GM12878 (cell line): ENCODE measurements around the gene CC2D1B. TPM values are rescaled to one million over a fixed set of nuclear protein-coding genes. Genes with fewer than 3 reads are reported as not detected.

Experiments
- ATAC-seq: fragments of 200-7000 bp; cut with Tn5 transposase; 3 replicates; pipeline ENCODE4 v1.9.1; 2020; ENCODE audit warnings: mild to moderate bottlenecking, moderate library complexity
- BruUV-seq: library from RNA; stranded (reverse); fragments of 400-500 nt; replicated peaks from 2 replicates; lab custom pipeline; 2021; lab: Mats Ljungman, UMichigan
- CTCF ChIA-PET: fragments of 300-600 bp; sonication (Branson Sonifier 250); formaldehyde crosslinking; extraction: SDS; loops from one replicate; lab custom pipeline; 2021; ENCODE audit warnings: inconsistent platforms; lab: Yijun Ruan, JAX
- POLR2A ChIA-PET: fragments of 350-600 bp; formaldehyde crosslinking; extraction: SDS; loops from one replicate; lab custom pipeline; 2021; ENCODE audit warnings: inconsistent platforms; lab: Charles Lee
- RAD21 ChIA-PET: fragments of 300-600 bp; sonication (Branson Sonifier 250); formaldehyde crosslinking; loops from one replicate; lab custom pipeline; 2023; ENCODE audit warnings: antibody characterized with exemption; ENCODE audit not compliant: unreplicated experiment; lab: Charles Lee
- SMC1A ChIA-PET: fragments of 300-600 bp; sonication (Branson Sonifier 250); formaldehyde crosslinking; loops from one replicate; lab custom pipeline; 2023; ENCODE audit not compliant: unreplicated experiment, uncharacterized antibody; lab: Charles Lee
- DNase-seq: peaks from one replicate; pipeline ENCODE4 v3.0.0-alpha.2; 2011; ENCODE audit warnings: low read depth, low spot score
- FAIRE-seq: peaks from 3 replicates; lab custom pipeline; 2011; peaks lifted over from hg19 to GRCh38; lab: Jason Lieb, UNC
- H2AFZ ChIP-seq: 2 replicates; pipeline ENCODE4 v1.6.0; 2011; ENCODE audit warnings: low read depth, low read length, control low read depth; ENCODE audit not compliant: control insufficient read depth
- H3K27ac ChIP-seq: 2 replicates; pipeline ENCODE4 v1.5.1; 2011; ENCODE audit warnings: control low read depth; ENCODE audit not compliant: control insufficient read depth, insufficient read depth
- H3K27me3 ChIP-seq, 2 experiments: replicated peaks in 1 of 2; 2 replicates each; pipeline versions ENCODE4 v1.6.0 to v1.6.1; 2011; ENCODE audit warnings: low read length in 1 of 2; ENCODE audit not compliant: control insufficient read depth in 2 of 2, insufficient read depth in 2 of 2
- H3K36me3 ChIP-seq, 2 experiments: 2 replicates each; pipeline ENCODE4 v1.5.1; 2011; ENCODE audit warnings: low read length in 1 of 2; ENCODE audit not compliant: control insufficient read depth in 2 of 2, insufficient read depth in 2 of 2
- H3K4me1 ChIP-seq: 2 replicates; pipeline ENCODE4 v1.6.1; 2011; ENCODE audit warnings: mild to moderate bottlenecking, low read length, moderate library complexity, mixed read lengths; ENCODE audit not compliant: control insufficient read depth, insufficient read depth
- H3K4me2 ChIP-seq: 2 replicates; pipeline ENCODE4 v1.6.0; 2011; ENCODE audit warnings: control low read depth; ENCODE audit not compliant: control insufficient read depth, insufficient read depth
- H3K4me3 ChIP-seq: fragments of 200-600 bp; sonication (generic); 2 replicates; pipeline ENCODE4 v1.5.1; 2016
- H3K79me2 ChIP-seq: 2 replicates; pipeline ENCODE4 v1.6.0; 2011; ENCODE audit warnings: low read length; ENCODE audit not compliant: control insufficient read depth, insufficient read depth
- H3K9ac ChIP-seq: 2 replicates; pipeline ENCODE4 v1.8.0; 2011; ENCODE audit warnings: low read length, control low read depth, mixed read lengths; ENCODE audit not compliant: control insufficient read depth, insufficient read depth
- H3K9me3 ChIP-seq: replicated peaks from 3 replicates; pipeline ENCODE4 v1.5.1; 2011; ENCODE audit warnings: mild to moderate bottlenecking, low read length; ENCODE audit not compliant: control insufficient read depth, insufficient read depth
- H4K20me1 ChIP-seq: 2 replicates; pipeline ENCODE4 v1.6.0; 2011; ENCODE audit not compliant: control insufficient read depth, insufficient read depth
- CEBPB ChIP-seq, 2 experiments: fragments of 150-350 bp in 1 of 2; IDR thresholded peaks; 2 replicates each; pipeline ENCODE4 v1.6.1; 2012 to 2014; ENCODE audit warnings: low read depth in 2 of 2, low read length in 2 of 2, borderline replicate concordance in 1 of 2, inconsistent platforms in 1 of 2
- CHD1 ChIP-seq: IDR thresholded peaks from 2 replicates; pipeline ENCODE4 v1.6.1; 2012; ENCODE audit warnings: low read depth, low read length, improper control_type of control experiment
- E2F4 ChIP-seq: IDR thresholded peaks from 2 replicates; pipeline ENCODE4 v1.6.1; 2012; ENCODE audit warnings: low read depth, low read length, improper control_type of control experiment
- FOXM1 ChIP-seq: IDR thresholded peaks from 2 replicates; pipeline ENCODE4 v1.6.1; 2012; ENCODE audit warnings: low read depth, mild to moderate bottlenecking, inconsistent platforms, low read length, moderate library complexity
- GATAD2B ChIP-seq: fragments of 450-650 bp; conservative IDR thresholded peaks from 2 replicates; pipeline ENCODE4 v1.6.1; 2017; ENCODE audit warnings: low read depth, mild to moderate bottlenecking, moderate library complexity
- KAT2A ChIP-seq: conservative IDR thresholded peaks from 2 replicates; pipeline ENCODE4 v1.6.1; 2011; ENCODE audit warnings: low read depth, low read length; ENCODE audit not compliant: control insufficient read depth
- MEF2B ChIP-seq: fragments of 450-650 bp; IDR thresholded peaks from 2 replicates; pipeline ENCODE4 v1.6.1; 2018; ENCODE audit warnings: mild to moderate bottlenecking, moderate library complexity; ENCODE audit not compliant: partially characterized antibody, poor library complexity, severe bottlenecking
- MTA3 ChIP-seq: IDR thresholded peaks from 2 replicates; pipeline ENCODE4 v1.6.1; 2012; ENCODE audit warnings: low read length, inconsistent platforms, borderline replicate concordance
- POLR2A ChIP-seq: IDR thresholded peaks from 2 replicates; pipeline ENCODE4 v1.6.1; 2011; ENCODE audit warnings: low read depth, mild to moderate bottlenecking, low read length
- REST ChIP-seq: IDR thresholded peaks from 2 replicates; pipeline ENCODE4 v1.6.1; 2012; ENCODE audit warnings: mild to moderate bottlenecking, low read depth, low read length
- SMARCA5 ChIP-seq: fragments of 450-650 bp; IDR thresholded peaks from 2 replicates; pipeline ENCODE4 v1.6.1; 2017; ENCODE audit warnings: mild to moderate bottlenecking
- SP1 ChIP-seq: IDR thresholded peaks from one replicate; pipeline ENCODE4 v1.6.1; 2011; ENCODE audit warnings: low read depth, low read length
- ZNF384 ChIP-seq: IDR thresholded peaks from 2 replicates; pipeline ENCODE4 v1.6.1; 2012; ENCODE audit warnings: low read depth, mild to moderate bottlenecking, low read length, improper control_type of control experiment, borderline replicate concordance
- ZNF592 ChIP-seq: fragments of 450-650 bp; IDR thresholded peaks from 2 replicates; pipeline ENCODE4 v1.6.1; 2017; ENCODE audit warnings: mild to moderate bottlenecking, moderate library complexity
- WGBS: methylation state at CpG from one replicate; pipeline ENCODE4 v1.1.6; 2016; ENCODE audit warnings: low lambda C conversion rate; ENCODE audit not compliant: insufficient replicate concordance, insufficient coverage; ENCODE audit errors: missing lambda C conversion rate; 5-methylcytosine and 5-hydroxymethylcytosine counted together
- in situ Hi-C: fragments of 300-500 bp; cut with MboI; formaldehyde crosslinking; loops from 9 replicates; pipeline ENCODE4 v1.14.3; 2018; ENCODE audit warnings: mixed read lengths
- intact Hi-C: fragments of 100-400 bp; cut with micrococcal nuclease; formaldehyde crosslinking; loops from one replicate; pipeline ENCODE4 v1.14.2; 2022; ENCODE audit not compliant: unreplicated experiment
- polyA plus RNA-seq, 11 experiments: library from polyadenylated mRNA; depleted of rRNA in 4 of 11; unstranded in 6 of 11; stranded (reverse) in 5 of 11; fragments of >200 nt; fragmentation: Nextera tagmentation in 4 of 11; fragmentation: Illumina TruSeq in 1 of 11; extraction: Ambion mirVana in 4 of 11; extraction: Trizol in 1 of 11; gene quantifications; 1 replicate in 1 of 11; 2 replicates in 10 of 11; pipeline versions ENCODE4 v1.2.1 to v1.2.3, GENCODE V29; 2011 to 2016; ENCODE audit warnings: inconsistent platforms in 2 of 11, missing spikeins in 2 of 11, low read depth in 1 of 11
- total RNA-seq, 4 experiments: library from RNA; depleted of rRNA in 3 of 4; stranded (reverse); fragments of >200 nt in 3 of 4; fragmentation: Illumina TruSeq in 1 of 4; extraction: Trizol in 1 of 4; gene quantifications; 2 replicates each; pipeline versions ENCODE4 v1.2.1 to v1.2.3, GENCODE V29; 2013 to 2021

The CC2D1B gene
- total and polyA plus RNA-seq, 10 of the 15 experiments (the other 5 are each of a cell fraction or from before 2014, with no cell fraction given): 0.90 to 29.4 (median 14.5) TPM

GRCh38 chr1:52341655-52342260, 24.2 kb downstream of the CC2D1B start:
- H3K27ac ChIP-seq: no peak overlapping the region
- no peak overlapping the region for H2AFZ ChIP-seq
- ATAC-seq: no peak
- TF ChIP-seq MEF2B: no peak
- TF ChIP-seq ZNF592: no peak
- TF ChIP-seq CEBPB (IDR thresholded peaks at IDR 0.05; ENCODE audit: borderline replicate concordance in 1 of 2, low read depth in 2 of 2, low read length in 2 of 2): no peak
- TF ChIP-seq GATAD2B: no peak
- no peak for TF ChIP-seq ZNF384
- no peak for TF ChIP-seq KAT2A
- no peak for TF ChIP-seq CHD1
- TF ChIP-seq MTA3: no peak
- no peak for TF ChIP-seq POLR2A
- TF ChIP-seq REST: no peak
- TF ChIP-seq SMARCA5: no peak
- no peak for TF ChIP-seq FOXM1
- TF ChIP-seq E2F4: no peak
- no peak for TF ChIP-seq SP1
- no peaks in the 10 kb centered on the region for H3K36me3 ChIP-seq
- in situ Hi-C loops (no loop called here), intact Hi-C loops (no loop called here)
- H3K79me2 ChIP-seq: no peaks in the 10 kb centered on the region
- DNase-seq: no peak
- RAD21 ChIA-PET: no interaction called here
- no peaks in the 10 kb centered on the region; a peak in 1 of 4 replicates for H3K27me3 ChIP-seq
- BruUV-seq: no TSS peak
- CTCF ChIA-PET: no interaction called here
- no peaks in the 10 kb centered on the region for H3K9me3 ChIP-seq
- no peak overlapping the region for H3K9ac ChIP-seq
- SMC1A ChIA-PET: no interaction called here
- no peak overlapping the region for H3K4me2 ChIP-seq
- POLR2A ChIA-PET: interaction anchor here (0.6 to 0.7 kb wide), 3 partner anchors 25 to 1355 kb away, joined by 3 to 6 read pairs (median 6); no protein-coding TSS in a partner anchor
- no peak overlapping the region for H3K4me3 ChIP-seq
- H3K4me1 ChIP-seq: no peaks in the 10 kb centered on the region
- WGBS: 69% methylated on average over 7 of the region's 7 CpGs
- FAIRE-seq: no peak
- H4K20me1 ChIP-seq: no peaks in the 10 kb centered on the region
